Measurements from ENCODE around the gene PLEKHA7.
"Not testable (repeated sequence)": the region's sequence is repeated elsewhere in the genome, so short reads cannot be mapped to it uniquely, and the experiment has no call there.

PLEKHA7 gene

DNA sequence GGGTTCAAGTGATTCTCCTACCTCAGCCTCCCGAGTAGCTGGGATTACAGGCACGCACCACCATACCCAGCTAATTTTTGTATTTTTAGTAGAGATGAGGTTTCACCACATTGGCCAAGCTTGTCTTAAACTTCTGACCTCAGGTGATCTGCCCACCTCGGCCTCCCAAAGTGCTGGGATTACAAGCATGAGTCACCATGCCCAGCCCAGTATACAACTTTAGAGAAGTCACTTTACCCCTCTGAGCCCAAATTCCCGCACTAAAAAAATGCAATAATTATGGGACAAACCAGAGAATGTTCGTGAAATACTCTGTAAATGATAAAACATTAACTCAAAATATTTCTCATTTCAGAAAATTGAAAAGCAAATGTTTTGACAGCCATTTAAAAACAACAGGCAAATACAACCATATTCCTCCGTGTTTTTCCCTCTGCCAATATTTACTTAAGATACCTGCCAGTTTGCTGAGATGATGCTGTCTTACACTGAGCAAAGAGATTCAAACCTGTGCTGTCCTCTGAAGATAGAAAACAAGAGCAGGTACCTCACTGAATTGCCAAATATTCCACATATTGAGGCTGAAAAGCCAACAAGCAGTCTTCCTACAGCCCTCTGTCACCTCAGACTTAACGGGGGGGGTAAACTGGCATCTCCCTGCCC, 9.6 kb downstream of the PLEKHA7 start:
- DNase-seq, result no peak

DNA sequence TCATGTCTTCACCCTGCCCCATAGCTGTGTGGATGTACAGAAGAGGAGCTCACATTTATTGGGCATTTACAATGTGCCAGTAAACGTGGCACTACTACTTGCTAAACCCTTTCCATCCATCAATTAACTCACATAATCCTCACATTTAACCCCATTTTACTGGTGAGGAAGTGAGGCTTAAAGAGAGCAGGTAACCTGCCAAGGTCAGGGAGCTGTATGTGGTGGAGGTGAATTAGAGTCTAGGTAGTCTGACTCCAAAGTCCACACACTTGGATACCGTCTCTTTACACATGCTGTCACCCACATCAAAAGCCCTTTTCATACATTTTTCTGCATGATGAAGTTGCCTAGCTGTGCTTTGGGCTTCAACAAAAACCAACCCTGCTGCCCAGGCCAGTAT, 10.8 kb downstream of the PLEKHA7 start:
- no peak for DNase-seq

DNA sequence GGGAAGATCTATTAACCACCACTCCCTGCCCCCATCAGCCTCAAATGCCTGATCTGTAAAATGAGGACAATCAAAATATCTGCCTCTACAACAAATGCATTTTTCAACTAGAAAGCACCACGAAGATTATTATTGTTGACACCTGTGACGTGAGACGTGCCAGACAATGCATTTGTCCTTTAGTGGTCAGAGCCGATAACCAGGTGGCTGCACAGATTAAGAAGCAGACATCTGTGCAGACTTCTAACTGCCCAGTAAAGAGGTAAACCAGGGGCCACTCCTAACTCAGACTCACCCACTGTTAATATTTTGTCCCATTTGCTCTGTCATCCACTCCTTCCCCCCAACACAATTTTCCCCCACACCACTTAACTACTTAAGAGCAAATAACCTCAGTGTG, 11.7 kb downstream of the PLEKHA7 start:
- no peak for DNase-seq

DNA sequence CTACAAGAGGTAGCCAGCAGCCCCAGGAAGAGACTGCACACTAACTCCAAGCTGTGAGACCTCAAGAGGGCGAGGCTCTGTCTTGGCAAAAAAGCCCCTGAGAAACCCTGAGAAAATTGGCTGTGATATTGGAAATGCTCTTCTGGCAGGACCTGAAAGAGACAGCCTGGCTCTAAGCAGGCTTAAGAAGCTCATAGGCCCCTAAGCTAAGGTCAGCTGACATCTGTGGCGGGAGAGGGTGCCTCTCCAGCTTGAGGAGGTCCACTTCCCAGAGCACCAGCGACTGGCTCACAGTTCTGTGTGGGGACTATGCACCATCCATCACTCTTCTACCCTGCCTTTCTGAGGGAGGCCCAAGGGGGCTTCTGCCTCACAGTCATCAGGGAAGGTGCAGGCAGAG, 12.4 kb downstream of the PLEKHA7 start:
- no peak for DNase-seq

DNA sequence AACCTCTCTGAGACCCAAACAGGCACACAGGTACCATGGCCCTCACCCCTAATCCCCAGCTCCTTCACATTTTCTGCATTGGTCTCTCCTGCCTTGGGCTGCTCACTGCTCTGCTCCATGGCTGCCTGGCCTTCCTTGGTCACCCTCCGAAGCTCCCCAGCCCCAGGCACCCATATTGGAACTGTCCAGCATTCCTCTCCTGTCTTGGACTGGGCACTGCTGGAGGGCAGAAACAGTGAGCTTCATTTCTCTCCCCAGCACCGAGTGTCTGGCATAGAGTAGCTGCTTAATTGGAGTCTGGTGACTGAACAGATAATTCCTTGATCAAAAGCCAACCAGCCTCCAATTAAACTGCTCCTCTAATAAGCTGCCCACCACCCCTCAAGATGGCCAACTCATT, 13.2 kb downstream of the PLEKHA7 start:
- no peak for DNase-seq

DNA sequence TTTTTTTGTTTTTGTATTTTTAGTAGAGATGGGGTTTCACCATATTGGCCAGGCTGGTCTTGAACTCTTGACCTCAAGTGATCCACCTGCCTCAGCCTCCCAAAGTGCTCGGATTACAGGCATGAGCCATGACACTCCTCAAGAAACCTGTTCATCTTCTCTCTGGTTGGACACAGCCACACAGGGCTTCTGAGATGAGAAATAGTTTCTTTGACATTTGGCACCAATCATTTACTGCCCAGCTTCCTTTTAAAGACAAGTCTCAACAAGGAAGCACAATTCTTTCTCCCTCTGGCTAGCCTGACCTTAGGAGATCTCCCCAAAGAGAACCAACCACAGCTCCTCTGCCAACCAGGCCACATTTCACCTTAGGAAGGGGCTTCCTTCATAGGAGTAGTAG, 14.0 kb downstream of the PLEKHA7 start:
- not testable (repeated sequence) for DNase-seq

DNA sequence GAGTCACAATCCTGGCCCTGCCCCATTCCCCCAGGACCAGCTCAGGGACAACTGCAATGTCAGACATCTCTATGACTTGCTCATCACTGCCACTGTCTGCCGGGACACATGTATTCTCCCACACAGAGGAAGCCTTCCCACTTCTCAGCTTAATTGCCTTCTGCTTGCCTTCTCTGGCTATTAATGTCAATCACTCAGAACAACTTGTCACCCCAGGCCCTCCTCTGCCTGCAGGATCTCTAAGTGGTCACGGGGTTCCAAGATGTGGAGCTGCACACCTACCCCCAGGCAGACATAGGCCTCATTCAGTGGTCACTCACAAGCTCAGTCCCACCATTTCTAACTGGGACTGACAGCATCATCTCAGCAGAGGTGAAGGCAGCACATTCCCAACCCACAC, 15.1 kb downstream of the PLEKHA7 start:
- peak; percentile 46 for DNase-seq

DNA sequence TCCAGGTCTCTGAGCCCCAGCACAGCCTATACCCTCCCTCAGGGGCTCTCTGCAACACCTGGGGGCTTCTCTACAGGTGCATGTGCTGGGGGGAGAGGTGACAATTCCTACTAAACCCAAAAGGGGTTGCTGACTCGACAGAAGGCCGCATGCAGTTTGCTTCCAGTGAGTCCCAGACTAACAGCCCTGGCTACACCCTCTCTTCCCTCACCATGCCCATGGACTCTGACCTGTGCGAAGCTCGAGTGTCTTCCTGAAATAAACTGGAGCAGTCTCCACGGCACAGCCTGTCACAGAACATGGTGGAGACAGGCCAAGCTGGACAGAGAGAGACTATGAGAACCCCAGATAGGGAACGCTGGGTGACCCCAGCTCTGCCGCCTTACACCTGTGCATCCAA, 16.6 kb downstream of the PLEKHA7 start:
- DNase-seq, result no peak

DNA sequence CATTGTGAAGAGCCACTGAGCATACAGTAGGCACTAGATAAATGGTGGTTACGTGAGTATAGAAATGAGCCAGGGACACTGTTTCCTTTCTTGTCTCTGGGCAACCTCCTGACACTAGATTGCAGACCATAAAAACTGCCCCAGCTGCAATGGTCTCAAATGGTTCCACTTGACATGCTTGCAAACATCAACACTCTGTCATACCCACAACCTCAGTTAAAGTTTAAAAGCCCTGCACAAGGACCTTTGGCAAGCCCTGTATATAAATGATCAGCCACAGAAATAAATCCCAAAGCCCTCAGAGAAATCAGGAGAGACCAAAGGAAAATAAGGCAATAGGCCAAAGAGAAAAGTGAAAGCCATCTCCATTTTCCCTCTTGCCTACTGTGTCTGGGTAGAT, 20.7 kb downstream of the PLEKHA7 start:
- no peak for DNase-seq

DNA sequence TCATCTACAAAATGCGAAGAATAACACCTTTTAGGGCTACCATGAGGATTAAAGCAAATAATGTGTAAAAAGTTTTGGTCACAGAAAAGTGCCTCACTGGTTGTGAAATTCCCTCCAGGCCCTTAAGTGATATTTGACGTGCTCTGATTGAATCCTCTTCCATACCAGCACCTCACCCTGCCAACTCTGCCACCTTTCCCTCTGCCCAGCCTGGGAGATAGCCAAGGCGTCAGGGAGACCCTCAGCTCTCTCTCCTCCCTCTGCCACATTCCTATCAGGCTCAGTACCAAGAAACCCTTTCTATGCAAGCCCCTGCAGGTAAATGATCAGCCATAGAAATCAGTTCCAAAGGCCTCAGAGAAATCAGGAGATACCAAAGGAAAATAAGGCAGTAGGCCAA, 21.4 kb downstream of the PLEKHA7 start:
- DNase-seq, result no peak

DNA sequence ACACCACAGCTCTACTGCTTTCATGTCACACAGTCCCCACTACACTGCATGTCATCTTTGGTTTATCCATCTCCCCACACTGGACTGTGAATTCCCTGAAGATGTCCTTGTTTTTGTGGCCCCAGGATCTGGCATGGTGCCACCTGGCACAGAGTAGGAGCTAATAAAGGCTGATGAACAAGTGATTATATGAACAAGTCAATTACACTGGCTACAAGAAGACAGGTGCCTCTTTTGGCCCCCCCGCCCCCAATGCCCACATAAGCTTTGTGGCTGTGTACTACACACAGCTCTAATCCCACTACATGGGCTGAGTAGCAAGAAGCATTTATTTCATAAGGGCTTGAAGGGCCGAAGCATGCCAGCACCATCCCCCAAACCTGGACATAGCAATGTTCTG, 24.7 kb downstream of the PLEKHA7 start:
- no peak for DNase-seq

DNA sequence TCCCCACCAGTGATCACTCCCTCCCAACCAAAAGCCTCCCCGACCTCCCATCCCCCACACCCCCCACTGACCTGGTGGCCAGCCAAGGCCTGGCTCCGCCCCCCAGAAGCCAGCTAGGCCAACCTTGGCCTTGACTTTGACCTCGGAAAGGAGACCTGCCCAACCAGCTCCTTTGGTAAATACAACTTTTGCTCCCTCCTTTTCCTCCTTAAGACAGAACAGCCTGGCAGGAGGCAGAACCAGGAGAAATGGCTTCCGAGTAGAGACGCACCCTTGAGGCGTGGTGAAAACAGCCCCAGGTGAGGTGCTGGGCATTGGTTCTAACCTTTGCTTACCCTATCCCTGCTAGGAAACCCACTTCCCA, 27.0 kb downstream of the PLEKHA7 start:
- no peak for DNase-seq

DNA sequence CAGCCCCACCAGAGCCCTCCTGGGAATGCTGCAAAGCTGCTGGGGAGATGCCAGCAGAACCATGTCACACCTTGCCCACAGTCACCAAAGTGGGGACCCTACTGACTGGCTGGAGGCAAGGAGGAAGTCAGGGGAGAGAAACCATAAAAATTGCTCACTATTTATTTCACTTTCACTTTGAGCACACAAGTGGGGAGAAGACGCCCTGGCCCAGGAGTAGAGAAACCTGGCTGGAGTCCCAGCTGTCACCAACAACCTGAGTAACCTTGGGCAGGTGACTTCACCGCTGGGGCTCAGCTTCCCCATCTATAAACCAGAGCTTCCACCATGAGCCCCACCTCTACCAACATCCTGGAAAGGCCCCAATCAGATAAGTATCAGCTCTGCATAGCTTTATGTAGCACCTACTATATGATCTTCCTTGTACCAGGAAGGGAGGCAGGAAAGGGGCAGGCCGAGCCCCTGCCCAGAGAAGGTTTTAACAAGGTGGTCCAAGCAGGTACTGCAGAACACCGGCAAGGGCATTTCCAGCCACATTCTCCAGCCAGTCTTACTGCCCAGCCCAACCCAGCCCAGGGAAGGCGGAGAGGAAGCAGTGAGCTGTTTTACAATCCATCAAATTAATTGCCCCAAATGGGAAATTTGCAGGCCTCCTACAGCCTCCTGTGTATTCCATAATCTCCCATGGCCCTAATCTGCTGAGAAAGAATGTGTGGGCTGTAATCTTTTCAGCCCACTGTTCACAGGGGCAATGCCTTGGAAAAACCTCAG, 27.6 kb downstream of the PLEKHA7 start:
- DNase-seq, result no peak

DNA sequence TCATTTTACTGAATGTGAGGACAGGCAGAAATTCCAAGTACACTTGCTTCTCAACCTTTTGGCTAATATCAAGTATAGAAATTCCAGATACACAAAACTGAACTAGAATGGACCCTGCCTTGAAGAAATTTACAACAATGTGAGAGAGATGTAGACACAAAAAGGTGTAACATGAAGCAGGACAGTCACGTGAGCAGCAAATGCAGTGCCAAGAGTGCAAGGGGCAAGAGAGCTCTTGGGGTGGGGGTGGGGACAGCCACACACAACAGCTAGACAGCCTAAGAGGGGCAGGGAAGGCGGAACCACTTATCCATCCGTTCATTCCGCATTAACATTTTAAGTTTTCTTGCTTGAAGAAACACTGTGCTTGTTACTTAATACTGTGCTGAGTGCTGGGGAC, 28.9 kb downstream of the PLEKHA7 start:
- DNase-seq, result no peak

DNA sequence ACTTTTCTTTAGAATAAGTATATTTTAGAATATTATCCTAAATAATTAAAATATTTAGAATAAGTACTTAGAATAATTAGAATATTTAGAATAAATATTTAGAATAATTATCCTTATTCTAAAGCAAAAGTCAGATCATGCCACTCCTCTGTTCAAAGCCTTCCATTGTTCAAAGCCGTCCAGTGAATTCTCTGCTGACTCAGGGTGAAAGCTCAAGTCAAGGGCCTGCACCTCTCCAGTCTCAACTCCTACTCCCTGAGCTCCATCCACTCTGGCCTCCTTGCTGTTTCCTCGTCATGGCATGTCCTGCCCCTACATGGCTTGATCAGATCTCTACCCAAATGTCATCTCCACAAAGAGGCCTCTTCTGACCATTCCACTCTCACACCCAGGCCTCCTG, 30.0 kb downstream of the PLEKHA7 start:
- no peak for DNase-seq

DNA sequence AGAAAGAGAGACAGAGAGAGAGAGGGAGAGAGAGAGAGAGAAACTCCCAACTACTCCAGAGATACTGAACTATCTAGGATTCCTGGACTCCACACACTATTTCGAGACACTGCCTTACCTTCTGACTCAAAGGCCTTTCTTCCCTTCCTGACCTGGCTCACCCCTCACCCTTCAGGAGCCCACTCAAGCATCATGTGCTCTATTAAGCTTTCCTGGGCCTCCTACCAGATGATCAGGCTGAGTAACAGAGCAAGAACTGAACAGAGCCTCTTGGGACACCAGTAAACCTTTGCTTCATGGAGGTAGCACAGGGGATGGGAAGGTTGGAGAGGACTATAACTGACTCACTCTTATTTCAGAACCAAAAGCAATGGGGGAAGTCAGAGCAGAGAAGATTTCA, 31.4 kb downstream of the PLEKHA7 start:
- no peak for DNase-seq

DNA sequence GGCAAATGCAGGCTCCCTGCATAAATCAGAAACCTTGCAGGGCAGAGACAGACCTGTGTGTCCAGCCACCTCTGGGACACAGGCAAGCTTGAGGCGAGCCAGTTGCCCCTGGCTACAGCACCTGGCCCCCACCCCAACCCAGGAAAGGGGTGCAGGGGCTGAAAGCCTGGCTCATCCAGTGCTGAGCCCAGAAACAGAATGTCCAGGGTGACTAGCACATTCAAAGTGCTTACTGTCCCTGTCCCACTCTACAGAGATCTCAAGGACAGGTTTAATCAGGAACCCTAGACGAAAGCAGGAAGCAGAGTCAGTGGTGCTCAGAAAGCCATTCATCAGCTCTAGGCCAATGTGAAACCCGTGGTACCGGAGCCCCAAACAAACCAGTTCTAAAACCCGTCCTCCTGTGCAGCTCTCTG, 31.9 kb downstream of the PLEKHA7 start:
- DNase-seq, result no peak

DNA sequence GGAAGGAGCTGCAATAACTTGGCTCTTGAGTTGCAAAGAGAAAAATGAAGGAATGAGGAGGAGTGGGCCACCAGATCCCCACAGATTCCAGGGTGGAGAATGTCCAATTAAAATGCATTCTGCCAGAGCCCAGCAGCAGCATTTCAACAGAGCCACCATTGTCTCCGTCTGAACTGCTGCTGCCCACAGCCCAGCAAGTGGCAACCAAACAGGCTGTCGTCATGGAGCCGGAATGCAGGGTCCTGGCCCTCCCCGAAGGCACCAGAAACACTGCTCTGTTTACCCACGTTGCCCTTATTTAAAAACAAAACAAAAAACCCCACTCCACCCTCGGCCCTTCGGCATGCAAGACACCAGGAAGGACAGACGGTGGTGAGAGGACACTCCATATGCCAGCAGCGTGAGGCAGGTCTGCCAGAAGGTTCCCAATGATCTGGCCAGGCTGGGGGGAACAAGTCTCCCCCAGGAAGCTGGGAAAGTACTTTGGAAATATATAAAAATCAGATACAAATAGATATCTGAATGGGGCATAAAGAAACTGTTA, 32.5 kb downstream of the PLEKHA7 start:
- no peak for DNase-seq

DNA sequence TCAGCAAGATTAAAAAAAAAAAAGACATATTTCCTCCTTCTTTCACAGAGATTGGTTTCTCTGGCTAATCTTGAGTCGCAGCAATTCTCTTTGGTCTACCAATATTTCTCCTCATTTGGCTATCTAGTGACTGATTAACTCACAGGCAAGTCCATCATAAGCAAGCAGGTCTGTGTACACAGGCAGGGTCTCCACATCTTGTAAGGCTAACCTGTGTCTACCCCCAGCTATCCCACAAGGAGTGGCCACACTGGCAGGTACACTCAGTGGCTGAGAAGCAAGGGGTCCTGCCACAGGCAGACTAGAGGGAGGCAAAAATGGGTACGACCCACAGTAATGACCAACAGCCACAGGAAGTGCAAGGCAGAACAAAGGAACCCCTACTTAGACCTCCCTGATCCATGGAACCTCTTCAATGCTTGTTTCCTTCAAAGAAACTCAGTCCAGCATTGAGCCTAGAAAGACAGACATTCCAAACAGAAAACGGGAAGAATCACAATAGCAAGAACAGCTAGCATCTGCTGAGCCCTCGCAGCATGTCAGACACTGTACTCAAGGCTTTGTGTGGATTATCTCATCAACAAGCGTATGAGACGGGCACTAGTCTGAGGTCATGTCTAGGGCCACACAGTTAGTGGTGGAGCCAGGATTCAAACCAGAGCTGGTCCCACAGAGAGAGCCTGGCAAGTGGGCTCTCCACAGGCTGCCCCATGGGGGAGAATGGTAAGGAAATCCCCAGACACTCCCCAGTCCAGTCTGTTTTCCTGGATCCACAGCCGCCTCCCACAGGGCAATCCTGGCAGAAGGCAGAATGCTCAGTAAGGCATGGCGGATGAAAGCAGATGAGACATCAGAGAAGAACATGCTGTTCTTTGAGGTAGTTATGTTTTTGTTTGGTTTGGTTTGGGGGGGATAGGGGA, 34.3 kb downstream of the PLEKHA7 start:
- no peak for DNase-seq

DNA sequence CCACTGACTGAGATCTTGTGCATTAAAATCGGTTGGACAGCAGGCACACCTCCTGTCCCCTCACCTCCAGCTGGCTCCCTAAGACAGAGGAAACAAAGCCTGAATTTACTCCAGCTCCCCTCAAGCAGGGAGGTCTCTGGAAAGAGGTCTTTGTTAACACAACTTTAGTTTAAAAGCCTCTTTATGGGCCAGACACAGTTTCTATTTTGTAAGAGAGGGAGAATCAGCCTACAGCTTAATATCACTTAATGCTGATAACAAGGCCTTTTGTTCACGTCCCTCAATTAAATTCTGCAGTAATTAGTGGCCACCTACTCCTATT, 36.3 kb downstream of the PLEKHA7 start:
- DNase-seq, result no peak

DNA sequence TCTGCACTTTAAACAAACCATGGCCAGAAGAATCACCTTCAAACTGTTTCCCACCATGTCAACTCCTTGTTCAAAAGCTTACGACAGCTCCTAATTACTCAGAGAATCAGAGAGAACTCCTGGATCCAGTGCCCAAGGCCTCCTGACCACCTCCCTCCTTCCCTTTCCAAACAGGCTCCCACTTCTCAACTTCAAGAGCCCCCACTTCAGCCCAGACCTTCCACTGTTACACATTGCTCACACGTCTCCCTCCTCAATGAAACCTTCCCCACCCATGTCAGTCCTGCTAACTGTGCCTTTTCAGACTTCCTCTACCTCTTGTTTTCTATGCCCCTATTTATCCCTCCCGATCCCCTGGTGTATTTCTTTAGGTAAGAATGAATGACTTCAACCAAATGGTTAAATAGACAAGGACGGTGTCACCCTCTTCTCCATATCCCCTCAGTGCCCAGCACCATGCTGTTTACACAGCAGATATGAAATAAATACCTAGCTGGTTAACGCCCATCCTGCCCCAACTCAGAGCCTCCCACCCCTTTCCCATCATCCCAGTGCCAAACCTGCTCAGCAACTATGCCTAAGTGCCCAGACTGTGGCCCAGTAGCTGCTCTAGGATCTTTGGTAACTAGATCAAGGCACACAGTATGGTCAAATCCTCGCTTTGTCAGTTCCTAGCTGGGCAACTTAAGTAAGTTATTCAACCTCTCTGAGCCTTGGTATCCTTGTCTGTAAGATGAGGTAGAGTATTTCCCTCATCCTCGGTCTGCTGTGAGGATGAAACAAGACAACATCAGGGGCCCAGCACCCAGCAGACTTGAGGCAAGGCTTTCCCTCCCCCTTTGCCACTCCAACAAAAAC, 36.8 kb downstream of the PLEKHA7 start:
- DNase-seq, result no peak

DNA sequence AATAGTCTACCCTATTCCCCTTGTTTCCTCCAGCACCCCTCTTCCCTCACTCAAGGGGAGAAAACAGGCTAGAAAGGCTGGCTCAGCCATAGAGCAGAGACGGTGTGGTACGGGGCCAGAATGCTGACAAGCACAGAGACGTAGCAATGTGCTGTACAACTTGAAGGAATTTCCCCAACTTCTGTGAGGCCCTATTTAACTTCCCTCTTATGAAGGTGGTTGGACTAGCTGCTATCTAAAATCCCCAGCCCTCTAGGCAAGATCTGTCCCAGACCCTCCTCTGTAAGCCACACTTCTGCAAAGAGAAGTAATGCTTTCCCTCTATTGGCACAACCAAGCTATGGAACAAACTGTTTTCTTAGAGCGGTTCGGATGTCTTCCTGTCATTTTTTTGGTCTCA, 37.8 kb downstream of the PLEKHA7 start:
- DNase-seq, result no peak

DNA sequence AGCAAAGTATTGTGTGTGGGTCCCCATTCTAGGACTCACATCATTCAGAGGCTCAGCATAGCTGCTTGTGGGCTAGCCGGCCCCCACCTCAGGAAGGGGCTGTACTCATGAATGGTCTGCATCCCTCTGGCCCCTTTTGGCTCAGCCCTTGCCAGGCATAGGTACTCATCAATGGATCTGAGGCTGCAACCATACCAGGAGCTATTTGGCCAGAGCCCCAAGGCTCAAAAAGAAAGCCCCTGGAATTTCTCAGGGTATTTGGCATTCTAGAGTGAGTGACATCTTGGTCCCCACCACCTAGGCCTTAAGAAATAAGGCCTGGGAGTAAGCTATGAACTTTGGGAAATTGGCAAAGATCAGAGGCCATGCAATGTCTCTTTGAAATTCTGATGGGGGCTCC, 38.3 kb downstream of the PLEKHA7 start:
- no peak for DNase-seq
